Renal cortex interstitium (tissue), 11 donors: Measurements from ENCODE around the gene MRC1. TPM values are rescaled to one million over a fixed set of nuclear protein-coding genes. Genes with fewer than 3 reads are reported as not detected.
"Not testable (repeated sequence)": the region's sequence is repeated elsewhere in the genome, so short reads cannot be mapped to it uniquely, and the experiment has no call there.

Experiments
- DNase-seq, 11 donors: peaks; one replicate each; pipeline ENCODE4 v3.0.0-alpha.2; 2013; ENCODE audit warnings: low read depth in 9 of 11, low spot score in 4 of 11; ENCODE audit errors: extremely low read depth in 1 of 11
- polyA plus RNA-seq, 3 donors: library from polyadenylated mRNA; unstranded; fragments of 120-200 nt; gene quantifications; one replicate each; pipeline ENCODE4 v1.2.1, GENCODE V29; 2013; ENCODE audit not compliant: insufficient read length in 3 of 3

MRC1 gene
- polyA plus RNA-seq, 3 donors = 8.6 to 10.3 (median 10.2) TPM

- no peak for DNase-seq
These were observed 134.0 kb downstream of the MRC1 start for GRCh38 chr10:17943033-17943745.

DNA sequence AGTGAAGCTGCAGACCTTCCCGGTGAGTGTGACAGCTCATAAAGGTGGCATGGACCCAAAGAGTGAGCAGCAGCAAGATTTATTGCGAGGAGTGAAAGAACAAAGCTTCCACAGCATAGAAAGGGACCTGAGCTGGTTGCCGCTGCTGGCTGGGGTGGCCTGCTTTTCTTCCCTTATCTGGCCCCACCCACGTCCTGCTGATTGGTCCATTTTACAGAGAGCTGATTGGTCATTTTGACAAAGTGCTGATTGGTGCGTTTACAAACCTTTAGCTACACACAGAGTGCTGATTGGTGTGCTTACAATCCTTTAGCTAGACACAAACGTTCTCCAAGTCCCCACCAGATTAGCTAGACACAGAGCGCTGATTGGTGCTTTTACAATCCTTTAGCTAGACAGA, 141.1 kb downstream of the MRC1 start:
- DNase-seq = not testable (repeated sequence)

GRCh38 chr10:17950726-17951125, 141.6 kb downstream of the MRC1 start:
- no peak for DNase-seq

DNA sequence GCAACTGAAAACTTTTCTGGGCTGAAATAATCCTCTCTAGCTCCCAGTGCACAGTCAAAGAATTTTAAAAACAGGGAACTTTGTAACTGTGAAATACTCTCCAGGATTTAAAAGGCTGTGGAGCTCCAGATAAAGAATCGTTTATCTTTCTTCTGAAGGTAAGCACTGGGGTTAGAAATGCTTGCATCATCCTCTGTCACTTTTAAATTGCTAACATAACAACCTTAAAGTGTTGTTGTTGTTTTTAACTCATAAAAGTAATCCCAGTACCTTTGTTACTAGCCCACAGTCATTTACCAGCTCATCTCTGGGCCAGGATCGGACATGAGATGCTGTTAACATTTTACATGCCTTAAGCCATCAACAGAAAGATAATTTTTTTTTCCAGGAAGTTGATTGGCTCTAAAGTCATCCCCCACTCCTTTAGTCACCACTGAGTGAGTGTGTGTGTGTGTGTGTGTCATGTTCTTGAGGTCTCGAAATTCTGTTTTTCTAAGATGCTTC, 142.8 kb downstream of the MRC1 start, which contains the start of gene SLC39A12:
Gene SLC39A12, plus strand, starts transcription at position 51 of the 504 bp plus-strand sequence. CDS start 1,359 bp downstream, outside the sequence.
- DNase-seq = no peak

GRCh38 chr10:17954372-17954771, 145.2 kb downstream of the MRC1 start:
- not testable (repeated sequence) for DNase-seq

- no peak for DNase-seq
These were observed 145.7 kb downstream of the MRC1 start for GRCh38 chr10:17954861-17955260.

DNA sequence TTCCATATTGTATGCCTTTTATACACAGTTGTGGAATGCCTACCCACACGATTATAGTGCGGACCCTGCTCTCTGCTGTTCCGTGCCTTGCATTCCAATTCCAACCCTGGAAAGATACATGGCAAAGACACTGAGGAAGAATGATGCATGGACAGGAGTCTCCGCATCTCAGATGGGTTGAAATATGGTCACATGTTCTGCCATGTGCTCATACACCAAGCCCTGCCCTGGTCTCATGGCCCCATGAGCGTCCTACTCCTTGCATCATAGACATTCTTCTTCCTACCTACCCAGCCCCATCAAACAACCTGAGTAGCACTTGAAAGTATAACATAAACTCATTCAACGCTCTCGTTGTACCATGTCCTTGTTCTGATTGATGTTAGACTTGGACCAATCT, 148.9 kb downstream of the MRC1 start:
- no peak for DNase-seq

DNA sequence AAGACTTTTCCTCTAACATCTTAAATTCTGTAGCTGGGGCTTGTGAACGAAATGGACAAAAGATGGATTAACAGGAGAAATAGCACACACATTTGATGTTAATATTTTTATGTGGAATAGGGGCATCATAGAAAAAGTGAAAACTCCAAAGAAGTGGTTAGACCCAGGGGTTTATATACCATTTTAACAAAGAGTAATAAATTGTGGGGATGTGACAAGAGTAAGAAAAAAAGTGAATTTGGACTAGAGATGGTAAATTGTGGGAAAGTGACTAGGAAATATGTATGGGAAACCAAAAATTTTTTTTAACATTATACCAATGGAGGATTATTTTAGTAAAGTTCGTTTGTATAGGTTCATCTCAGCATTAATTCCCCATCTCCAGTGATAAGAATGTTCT, 150.7 kb downstream of the MRC1 start:
- DNase-seq = no peak

Other genes starting within 250 kb of the MRC1 start
- 10 to 100 TPM; 14.6 to 15.4 (median 14.6) TPM for gene HACD1, start 192.0 kb upstream of the MRC1 start, polyA plus RNA-seq
- gene STAM, start 165.2 kb upstream of the MRC1 start, polyA plus RNA-seq = 10 to 100 TPM; 28.5 to 30.5 (median 30.1) TPM
- under 1 TPM; 0.20 to 0.34 (median 0.29) TPM for gene TMEM236, start 57.1 kb upstream of the MRC1 start, polyA plus RNA-seq
- not detected for gene SLC39A12, start 142.6 kb downstream of the MRC1 start, polyA plus RNA-seq